AG04450 (cell line): ENCODE measurements around the gene DMRTA1. TPM values are rescaled to one million over a fixed set of nuclear protein-coding genes. Genes with fewer than 3 reads are reported as not detected.
A peak's percentile ranks its signal among the peaks of the same experiment; 100 is the strongest.
"Not testable (repeated sequence)": the region's sequence is repeated elsewhere in the genome, so short reads cannot be mapped to it uniquely, and the experiment has no call there.

Experiments used
- CTCF ChIA-PET: fragments of 300-600, 350-600 bp; formaldehyde crosslinking; extraction: SDS; loops from one replicate; lab custom pipeline; 2022; ENCODE audit warnings: antibody characterized with exemption, inconsistent platforms; lab: Charles Lee
- POLR2A ChIA-PET: fragments of 350-600 bp; formaldehyde crosslinking; extraction: SDS; loops from one replicate; lab custom pipeline; 2021; ENCODE audit warnings: antibody characterized with exemption, inconsistent platforms; lab: Yijun Ruan, JAX
- DNase-seq: peaks from one replicate; pipeline ENCODE4 v3.0.0-alpha.2; 2011; ENCODE audit warnings: low read depth, low spot score
- H3K27ac ChIP-seq: one replicate; pipeline ENCODE4 v1.5.1; 2012; ENCODE audit warnings: low read depth, low read length, control low read depth
- H3K27me3 ChIP-seq: one replicate; pipeline ENCODE4 v1.6.0; 2012; ENCODE audit warnings: low read length; ENCODE audit not compliant: control insufficient read depth, insufficient read depth
- H3K4me3 ChIP-seq: 2 replicates; pipeline ENCODE4 v1.5.1; 2011; ENCODE audit warnings: mild to moderate bottlenecking, low read depth, low read length, control low read depth
- H3K9me3 ChIP-seq: 2 replicates; pipeline ENCODE4 v1.5.1; 2012; ENCODE audit warnings: low read length; ENCODE audit not compliant: control insufficient read depth, insufficient read depth
- CTCF ChIP-seq: IDR thresholded peaks from 2 replicates; pipeline ENCODE4 v1.5.1; 2011; ENCODE audit warnings: low read depth, low read length, control low read depth, inconsistent platforms
- polyA plus RNA-seq: library from polyadenylated mRNA; depleted of rRNA; stranded (reverse); fragments of >200 nt; gene quantifications from 2 replicates; pipeline ENCODE4 v1.2.3, GENCODE V29; 2011

Gene DMRTA1
- polyA plus RNA-seq, 1 experiment, result 0.07 TPM

- ChIA-PET CTCF (interaction anchor here (1.1 to 1.9 kb wide), 2 partner anchors 12 to 213 kb away, joined by 3 to 5 read pairs; no protein-coding TSS in a partner anchor), POLR2A (no interaction called here)
- Histone ChIP-seq H3K9me3 (no peaks in the 10 kb centered on the region), H3K27me3 (no peaks in the 10 kb centered on the region), H3K4me3 (no peak overlapping the region), H3K27ac (no peak overlapping the region)
- DNase-seq, result no peak
- no peak for TF ChIP-seq CTCF
These were observed 10.8 kb downstream of the DMRTA1 start for GRCh38 chr9:22457448-22457847.

- Histone ChIP-seq H3K27me3 (no peaks in the 10 kb centered on the region), H3K4me3 (no peak overlapping the region), H3K9me3 (no peaks in the 10 kb centered on the region), H3K27ac (no peak overlapping the region)
- CTCF ChIA-PET, result interaction anchor here (0.6 to 2.3 kb wide), 2 partner anchors 10 to 518 kb away, joined by 4 to 6 read pairs; no protein-coding TSS in a partner anchor
- no peak for DNase-seq
- no peak for TF ChIP-seq CTCF
- POLR2A ChIA-PET, result no interaction called here
These were observed 16.6 kb downstream of the DMRTA1 start for GRCh38 chr9:22463205-22463604.

GRCh38 chr9:22469928-22470544 is 23.4 kb downstream of the DMRTA1 start:
- no peak for DNase-seq
- H3K27ac ChIP-seq, result no peak overlapping the region
- H3K9me3 ChIP-seq, result no peaks in the 10 kb centered on the region
- no peaks in the 10 kb centered on the region for H3K27me3 ChIP-seq
- CTCF ChIA-PET, result interaction anchor here (0.6 to 2.7 kb wide), 12 partner anchors 9 to 1022 kb away, joined by 3 to 13 read pairs (median 6); no protein-coding TSS in a partner anchor
- H3K4me3 ChIP-seq, result no peak overlapping the region
- peak; percentile 71 for TF ChIP-seq CTCF
- POLR2A ChIA-PET, result no interaction called here

GRCh38 chr9:22481566-22481965 is 34.9 kb downstream of the DMRTA1 start:
- no peak for DNase-seq
- ChIA-PET CTCF (no interaction called here), POLR2A (no interaction called here)
- H3K27me3 ChIP-seq, result no peaks in the 10 kb centered on the region
- no peak for TF ChIP-seq CTCF
- H3K27ac ChIP-seq, result no peak overlapping the region
- H3K4me3 ChIP-seq, result no peak overlapping the region
- no peaks in the 10 kb centered on the region for H3K9me3 ChIP-seq

GRCh38 chr9:22483528-22484070 is 37.0 kb downstream of the DMRTA1 start:
- no peak for DNase-seq
- H3K9me3 ChIP-seq, result no peaks in the 10 kb centered on the region
- no peaks in the 10 kb centered on the region for H3K27me3 ChIP-seq
- ChIA-PET POLR2A (no interaction called here), CTCF (interaction anchor here (1.3 kb wide), 1 partner anchor 14 kb away, joined by 4 read pairs; no protein-coding TSS in a partner anchor)
- no peak for TF ChIP-seq CTCF
- no peak overlapping the region for H3K4me3 ChIP-seq
- H3K27ac ChIP-seq, result no peak overlapping the region

- POLR2A ChIA-PET, H3K27ac ChIP-seq, DNase-seq, H3K9me3 ChIP-seq, H3K4me3 ChIP-seq, CTCF ChIA-PET, H3K27me3 ChIP-seq: not testable (repeated sequence)
These were observed 49.6 kb downstream of the DMRTA1 start for GRCh38 chr9:22496197-22496596.
